Measurements from ENCODE around the gene SLX9. TPM values are rescaled to one million over a fixed set of nuclear protein-coding genes. Genes with fewer than 3 reads are reported as not detected.
A peak's percentile ranks its signal among the peaks of the same experiment; 100 is the strongest.
"Not testable (repeated sequence)": the region's sequence is repeated elsewhere in the genome, so short reads cannot be mapped to it uniquely, and the experiment has no call there.

SLX9 gene
- total RNA-seq, 1 experiment from 2014 or later, result 58.7 TPM

GRCh38 chr21:44912158-44912473 is 27.7 kb upstream of the SLX9 start:
- POLR2A ChIA-PET, result interaction anchor here (1.1 to 1.9 kb wide), 5 partner anchors 14 to 218 kb away, joined by 4 to 24 read pairs (median 7); partner anchors contain the start of gene PTTG1IP
- H3K4me3 Mint-ChIP-seq (ENCODE audit: unreplicated experiment), result no peak overlapping the region
- intact Hi-C loops (cut with micrococcal nuclease), result no loop called here
- no peaks in the 10 kb centered on the region for H3K9me3 Mint-ChIP-seq (ENCODE audit: unreplicated experiment)
- no peaks in the 10 kb centered on the region for H3K27me3 Mint-ChIP-seq (ENCODE audit: insufficient read depth, unreplicated experiment)
- DNase-seq (ENCODE audit: unreplicated experiment), result no peak
- BruUV-seq (replicated peaks), result no TSS peak
- H3K36me3 Mint-ChIP-seq (ENCODE audit: insufficient read depth, unreplicated experiment), result no peaks in the 10 kb centered on the region
- CTCF ChIA-PET, result interaction anchor here (0.5 to 5.1 kb wide), 10 partner anchors 15 to 401 kb away, joined by 3 to 48 read pairs (median 4); partner anchors contain the start of genes PTTG1IP and UBE2G2
- TF ChIP-seq CTCF (IDR thresholded peaks at IDR 0.05; ENCODE audit: unreplicated experiment), result no peak
- no peak overlapping the region for H3K27ac Mint-ChIP-seq (ENCODE audit: low read depth, unreplicated experiment)
- H3K4me1 Mint-ChIP-seq (ENCODE audit: insufficient read depth, unreplicated experiment), result peaks cover 41% of the 10 kb centered on the region

- BruUV-seq (replicated peaks), result not testable (repeated sequence)
- POLR2A ChIA-PET, result interaction anchor here (1.4 to 2.1 kb wide), 3 partner anchors 15 to 41 kb away, joined by 5 to 24 read pairs (median 5); partner anchors contain the start of gene PTTG1IP
Measured at GRCh38 chr21:44912506-44913412, 27.1 kb upstream of the SLX9 start.

GRCh38 chr21:44913425-44914175 is 26.2 kb upstream of the SLX9 start:
- Mint-ChIP-seq H3K4me1 (ENCODE audit: insufficient read depth, unreplicated experiment) (peaks cover 44% of the 10 kb centered on the region), H3K9me3 (ENCODE audit: unreplicated experiment) (no peaks in the 10 kb centered on the region), H3K27ac (ENCODE audit: low read depth, unreplicated experiment) (no peak overlapping the region), H3K27me3 (ENCODE audit: insufficient read depth, unreplicated experiment) (no peaks in the 10 kb centered on the region), H3K4me3 (ENCODE audit: unreplicated experiment) (no peak overlapping the region), H3K36me3 (ENCODE audit: insufficient read depth, unreplicated experiment) (no peaks in the 10 kb centered on the region)
- ChIA-PET CTCF (interaction anchor here (0.6 to 5.1 kb wide), 5 partner anchors 20 to 113 kb away, joined by 3 to 48 read pairs (median 4); partner anchors contain the start of gene UBE2G2), POLR2A (interaction anchor here (0.6 to 2.1 kb wide), 3 partner anchors 14 to 107 kb away, joined by 3 to 5 read pairs (median 5); no protein-coding TSS in a partner anchor)
- TF ChIP-seq CTCF (IDR thresholded peaks at IDR 0.05; ENCODE audit: unreplicated experiment), result no peak
- intact Hi-C loops (cut with micrococcal nuclease), result no loop called here
- BruUV-seq (replicated peaks), result no TSS peak
- no peak for DNase-seq (ENCODE audit: unreplicated experiment)

More at GRCh38 chr21:44912506-44913412, 27.1 kb upstream of the SLX9 start:
- H3K27me3 Mint-ChIP-seq (ENCODE audit: insufficient read depth, unreplicated experiment); H3K27ac Mint-ChIP-seq (ENCODE audit: low read depth, unreplicated experiment); DNase-seq (ENCODE audit: unreplicated experiment); intact Hi-C loops (cut with micrococcal nuclease); H3K36me3 Mint-ChIP-seq (ENCODE audit: insufficient read depth, unreplicated experiment); H3K9me3 Mint-ChIP-seq (ENCODE audit: unreplicated experiment); H3K4me3 Mint-ChIP-seq (ENCODE audit: unreplicated experiment): not testable (repeated sequence)
- H3K4me1 Mint-ChIP-seq (ENCODE audit: insufficient read depth, unreplicated experiment), result peaks cover 44% of the 10 kb centered on the region
- CTCF ChIA-PET, result interaction anchor here (0.8 to 5.1 kb wide), 6 partner anchors 17 to 112 kb away, joined by 3 to 48 read pairs (median 9); partner anchors contain the start of gene UBE2G2

GRCh38 chr21:44914176-44914874 is 25.5 kb upstream of the SLX9 start:
- Mint-ChIP-seq H3K27me3 (ENCODE audit: insufficient read depth, unreplicated experiment) (no peaks in the 10 kb centered on the region), H3K4me1 (ENCODE audit: insufficient read depth, unreplicated experiment) (peaks cover 44% of the 10 kb centered on the region), H3K9me3 (ENCODE audit: unreplicated experiment) (no peaks in the 10 kb centered on the region), H3K36me3 (ENCODE audit: insufficient read depth, unreplicated experiment) (no peaks in the 10 kb centered on the region), H3K4me3 (ENCODE audit: unreplicated experiment) (peak overlapping the region; percentile 12), H3K27ac (ENCODE audit: low read depth, unreplicated experiment) (peak overlapping the region; percentile 54)
- no peak for DNase-seq (ENCODE audit: unreplicated experiment)
- no peak for TF ChIP-seq CTCF (IDR thresholded peaks at IDR 0.05; ENCODE audit: unreplicated experiment)
- BruUV-seq (replicated peaks), result no TSS peak
- CTCF ChIA-PET, result interaction anchor here (0.6 to 5.1 kb wide), 7 partner anchors 21 to 159 kb away, joined by 3 to 48 read pairs (median 4); partner anchors contain the start of gene UBE2G2
- intact Hi-C loops (cut with micrococcal nuclease), result no loop called here
- POLR2A ChIA-PET, result interaction anchor here (0.8 to 2.1 kb wide), 4 partner anchors 12 to 43 kb away, joined by 3 to 8 read pairs (median 5); partner anchors contain the start of gene PTTG1IP

Measured in MCF 10A (cell line).